ENCODE results near the gene PLAC8L1.

Gene PLAC8L1

GRCh38 chr5:146060221-146060585 is 45.2 kb downstream of the PLAC8L1 start:
- Histone ChIP-seq H3K27me3 (ENCODE audit: control insufficient read depth in 1 of 2, insufficient read depth in 1 of 2, low read length in 2 of 2) (peaks cover 0 to 6% of the 10 kb centered on the region in 2 experiments), H2BK12ac (ENCODE audit: low read length in 2 of 2) (no peak overlapping the region), H3K36me3 (ENCODE audit: control insufficient read depth in 1 of 2, insufficient read depth in 2 of 2, low read depth in 1 of 2, low read length in 2 of 2) (peaks cover 0 to 7% of the 10 kb centered on the region in 2 experiments), H3K4me3 (ENCODE audit: insufficient read depth in 1 of 2, low read depth in 1 of 2, low read length in 2 of 2) (no peak overlapping the region), H2AFZ (ENCODE audit: low read depth, low read length) (no peak overlapping the region), H3K18ac (ENCODE audit: low read depth in 1 of 2, low read length in 2 of 2) (no peak overlapping the region), H3K9me3 (ENCODE audit: control insufficient read depth, low read length) (no peaks in the 10 kb centered on the region), H3K79me1 (replicated peaks; ENCODE audit: low read length, poor library complexity, severe bottlenecking) (no peaks in the 10 kb centered on the region), H4K91ac (ENCODE audit: low read length) (no peak overlapping the region), H2BK5ac (ENCODE audit: low read depth, low read length, poor library complexity, severe bottlenecking) (no peak overlapping the region), H2BK15ac (ENCODE audit: low read depth, poor library complexity, severe bottlenecking) (no peak overlapping the region), H3K14ac (ENCODE audit: low read length in 2 of 2) (no peak overlapping the region), H3K4ac (ENCODE audit: low read depth in 1 of 2, low read length in 2 of 2) (no peak overlapping the region), H3K9ac (ENCODE audit: low read length) (no peak overlapping the region), H3K27ac (ENCODE audit: low read length, poor library complexity, severe bottlenecking) (no peak overlapping the region), H2AK5ac (ENCODE audit: low read length, severe bottlenecking) (no peak overlapping the region), H2BK120ac (ENCODE audit: low read depth, low read length) (no peak overlapping the region), H3K23ac (ENCODE audit: low read length in 2 of 2) (no peak overlapping the region), H4K8ac (ENCODE audit: low read length) (no peak overlapping the region), H3K4me1 (ENCODE audit: control insufficient read depth, insufficient read depth, low read depth, low read length) (no peaks in the 10 kb centered on the region), H3K4me2 (ENCODE audit: low read length, poor library complexity, severe bottlenecking) (no peak overlapping the region)
- DNase-seq, result no peak
- 92% methylated on average over 5 of the region's 5 CpGs for WGBS

GRCh38 chr5:146059460-146060220 is 45.7 kb downstream of the PLAC8L1 start:
- Histone ChIP-seq H2BK12ac (ENCODE audit: low read length in 2 of 2) (no peak overlapping the region), H2AFZ (ENCODE audit: low read depth, low read length) (no peak overlapping the region), H3K4me1 (ENCODE audit: control insufficient read depth, insufficient read depth, low read depth, low read length) (no peaks in the 10 kb centered on the region), H3K9ac (ENCODE audit: low read length) (no peak overlapping the region), H3K9me3 (ENCODE audit: control insufficient read depth, low read length) (no peaks in the 10 kb centered on the region), H3K18ac (ENCODE audit: low read depth in 1 of 2, low read length in 2 of 2) (no peak overlapping the region), H3K14ac (ENCODE audit: low read length in 2 of 2) (no peak overlapping the region), H4K91ac (ENCODE audit: low read length) (no peak overlapping the region), H2BK120ac (ENCODE audit: low read depth, low read length) (no peak overlapping the region), H2BK15ac (ENCODE audit: low read depth, poor library complexity, severe bottlenecking) (no peak overlapping the region), H3K27me3 (ENCODE audit: control insufficient read depth in 1 of 2, insufficient read depth in 1 of 2, low read length in 2 of 2) (peaks cover 0 to 6% of the 10 kb centered on the region in 2 experiments), H2BK5ac (ENCODE audit: low read depth, low read length, poor library complexity, severe bottlenecking) (no peak overlapping the region), H3K27ac (ENCODE audit: low read length, poor library complexity, severe bottlenecking) (no peak overlapping the region), H3K79me1 (replicated peaks; ENCODE audit: low read length, poor library complexity, severe bottlenecking) (no peaks in the 10 kb centered on the region), H3K4me2 (ENCODE audit: low read length, poor library complexity, severe bottlenecking) (no peak overlapping the region), H4K8ac (ENCODE audit: low read length) (no peak overlapping the region), H3K23ac (ENCODE audit: low read length in 2 of 2) (no peak overlapping the region), H3K36me3 (ENCODE audit: control insufficient read depth in 1 of 2, insufficient read depth in 2 of 2, low read depth in 1 of 2, low read length in 2 of 2) (peaks cover 0 to 7% of the 10 kb centered on the region in 2 experiments), H3K4ac (ENCODE audit: low read depth in 1 of 2, low read length in 2 of 2) (no peak overlapping the region), H2AK5ac (ENCODE audit: low read length, severe bottlenecking) (no peak overlapping the region), H3K4me3 (ENCODE audit: insufficient read depth in 1 of 2, low read depth in 1 of 2, low read length in 2 of 2) (no peak overlapping the region)
- 93% methylated on average over 16 of the region's 22 CpGs for WGBS
- no peak for DNase-seq

- no peaks in the 10 kb centered on the region for H3K9me3 ChIP-seq (ENCODE audit: control insufficient read depth, low read length)
- no peak overlapping the region for H3K14ac ChIP-seq (ENCODE audit: low read length in 2 of 2)
- no peaks in the 10 kb centered on the region for H3K79me1 ChIP-seq (replicated peaks; ENCODE audit: low read length, poor library complexity, severe bottlenecking)
- WGBS, result no CpG with 5 or more reads among the region's 2 CpGs
- H3K23ac ChIP-seq (ENCODE audit: low read length in 2 of 2), result no peak overlapping the region
- no peak overlapping the region for H3K4ac ChIP-seq (ENCODE audit: low read depth in 1 of 2, low read length in 2 of 2)
- H4K91ac ChIP-seq (ENCODE audit: low read length), result no peak overlapping the region
- H2BK12ac ChIP-seq (ENCODE audit: low read length in 2 of 2), result no peak overlapping the region
- no peak overlapping the region for H4K8ac ChIP-seq (ENCODE audit: low read length)
- no peak overlapping the region for H3K4me3 ChIP-seq (ENCODE audit: insufficient read depth in 1 of 2, low read depth in 1 of 2, low read length in 2 of 2)
- no peak overlapping the region for H2BK15ac ChIP-seq (ENCODE audit: low read depth, poor library complexity, severe bottlenecking)
- H3K27me3 ChIP-seq (ENCODE audit: control insufficient read depth in 1 of 2, insufficient read depth in 1 of 2, low read length in 2 of 2), result peaks cover 0 to 6% of the 10 kb centered on the region in 2 experiments
- H2BK120ac ChIP-seq (ENCODE audit: low read depth, low read length), result no peak overlapping the region
- H3K4me2 ChIP-seq (ENCODE audit: low read length, poor library complexity, severe bottlenecking), result no peak overlapping the region
- no peak overlapping the region for H3K27ac ChIP-seq (ENCODE audit: low read length, poor library complexity, severe bottlenecking)
- no peak overlapping the region for H2BK5ac ChIP-seq (ENCODE audit: low read depth, low read length, poor library complexity, severe bottlenecking)
- no peak overlapping the region for H2AFZ ChIP-seq (ENCODE audit: low read depth, low read length)
- no peak overlapping the region for H3K9ac ChIP-seq (ENCODE audit: low read length)
- no peak for DNase-seq
- H3K18ac ChIP-seq (ENCODE audit: low read depth in 1 of 2, low read length in 2 of 2), result no peak overlapping the region
- H3K36me3 ChIP-seq (ENCODE audit: control insufficient read depth in 1 of 2, insufficient read depth in 2 of 2, low read depth in 1 of 2, low read length in 2 of 2), result peaks cover 0 to 3% of the 10 kb centered on the region in 2 experiments
- no peak overlapping the region for H2AK5ac ChIP-seq (ENCODE audit: low read length, severe bottlenecking)
- no peaks in the 10 kb centered on the region for H3K4me1 ChIP-seq (ENCODE audit: control insufficient read depth, insufficient read depth, low read depth, low read length)
These were observed 49.9 kb downstream of the PLAC8L1 start for GRCh38 chr5:146055432-146055831.

GRCh38 chr5:146052780-146053179 is 52.6 kb downstream of the PLAC8L1 start:
- H2AFZ ChIP-seq (ENCODE audit: low read depth, low read length), result no peak overlapping the region
- H3K18ac ChIP-seq (ENCODE audit: low read depth in 1 of 2, low read length in 2 of 2), result no peak overlapping the region
- no peak overlapping the region for H3K4ac ChIP-seq (ENCODE audit: low read depth in 1 of 2, low read length in 2 of 2)
- no peak overlapping the region for H2BK12ac ChIP-seq (ENCODE audit: low read length in 2 of 2)
- H3K9ac ChIP-seq (ENCODE audit: low read length), result no peak overlapping the region
- no peak overlapping the region for H3K23ac ChIP-seq (ENCODE audit: low read length in 2 of 2)
- H3K4me2 ChIP-seq (ENCODE audit: low read length, poor library complexity, severe bottlenecking), result no peak overlapping the region
- H2BK15ac ChIP-seq (ENCODE audit: low read depth, poor library complexity, severe bottlenecking), result no peak overlapping the region
- no peak overlapping the region for H2AK5ac ChIP-seq (ENCODE audit: low read length, severe bottlenecking)
- H3K36me3 ChIP-seq (ENCODE audit: control insufficient read depth in 1 of 2, insufficient read depth in 2 of 2, low read depth in 1 of 2, low read length in 2 of 2), result no peaks in the 10 kb centered on the region
- no peaks in the 10 kb centered on the region for H3K79me1 ChIP-seq (replicated peaks; ENCODE audit: low read length, poor library complexity, severe bottlenecking)
- H3K27me3 ChIP-seq (ENCODE audit: control insufficient read depth in 1 of 2, insufficient read depth in 1 of 2, low read length in 2 of 2), result no peaks in the 10 kb centered on the region
- no peak for DNase-seq
- H3K4me1 ChIP-seq (ENCODE audit: control insufficient read depth, insufficient read depth, low read depth, low read length), result peaks cover 7% of the 10 kb centered on the region
- no peak overlapping the region for H4K91ac ChIP-seq (ENCODE audit: low read length)
- H2BK120ac ChIP-seq (ENCODE audit: low read depth, low read length), result no peak overlapping the region
- no peak overlapping the region for H3K14ac ChIP-seq (ENCODE audit: low read length in 2 of 2)
- H4K8ac ChIP-seq (ENCODE audit: low read length), result no peak overlapping the region
- no peak overlapping the region for H3K27ac ChIP-seq (ENCODE audit: low read length, poor library complexity, severe bottlenecking)
- H3K4me3 ChIP-seq (ENCODE audit: insufficient read depth in 1 of 2, low read depth in 1 of 2, low read length in 2 of 2), result no peak overlapping the region
- no peaks in the 10 kb centered on the region for H3K9me3 ChIP-seq (ENCODE audit: control insufficient read depth, low read length)
- no peak overlapping the region for H2BK5ac ChIP-seq (ENCODE audit: low read depth, low read length, poor library complexity, severe bottlenecking)
